Activated CD4-positive, alpha-beta T cell treated with anti-CD3 and anti-CD28 coated beads, Interleukin-2, amount 10 ng/mL, durations not matched to agents 24 days and 14 days (primary cell): Measurements from ENCODE around the gene AGBL1. TPM values are rescaled to one million over a fixed set of nuclear protein-coding genes. Genes with fewer than 3 reads are reported as not detected.

Source experiments
- DNase-seq: peaks from one replicate; pipeline ENCODE4 v3.0.0; 2022
- H3K27ac Mint-ChIP-seq: one replicate; pipeline ENCODE4 v1.8.0; 2022; ENCODE audit warnings: mild to moderate bottlenecking, mixed read lengths
- H3K27me3 Mint-ChIP-seq: one replicate; pipeline ENCODE4 v1.8.0; 2022; ENCODE audit warnings: mixed read lengths
- H3K36me3 Mint-ChIP-seq: one replicate; pipeline ENCODE4 v1.8.0; 2022; ENCODE audit warnings: low read depth, mild to moderate bottlenecking, mixed read lengths
- H3K4me1 Mint-ChIP-seq: one replicate; pipeline ENCODE4 v1.8.0; 2021; ENCODE audit warnings: mixed read lengths
- H3K4me3 Mint-ChIP-seq: one replicate; pipeline ENCODE4 v1.8.0; 2022; ENCODE audit warnings: mild to moderate bottlenecking, moderate library complexity, mixed read lengths
- H3K9me3 Mint-ChIP-seq: one replicate; pipeline ENCODE4 v1.8.0; 2021; ENCODE audit warnings: mixed read lengths
- intact Hi-C: fragments of 100-400 bp; cut with micrococcal nuclease; formaldehyde crosslinking; loops from one replicate; pipeline ENCODE4 v1.15.1; 2023
- total RNA-seq: library from RNA; stranded (reverse); gene quantifications from 2 replicates; pipeline ENCODE4 v1.2.3, GENCODE V29; 2022

AGBL1 gene
- total RNA-seq, 1 donor from 2014 or later, result not detected

- no peaks in the 10 kb centered on the region for H3K36me3 Mint-ChIP-seq
Observed at GRCh38 chr15:86701611-86701963, 621.9 kb downstream of the AGBL1 start.

GRCh38 chr15:86706813-86707212 lies 627.1 kb downstream of the AGBL1 start:
- peaks cover 4% of the 10 kb centered on the region for H3K9me3 Mint-ChIP-seq
- H3K4me3 Mint-ChIP-seq, result no peak overlapping the region
- peaks cover 2% of the 10 kb centered on the region for H3K4me1 Mint-ChIP-seq
- intact Hi-C loops, result no loop called here
- no peaks in the 10 kb centered on the region for H3K36me3 Mint-ChIP-seq
- no peak overlapping the region for H3K27ac Mint-ChIP-seq
- H3K27me3 Mint-ChIP-seq, result no peaks in the 10 kb centered on the region
- no peak for DNase-seq

More at GRCh38 chr15:86701611-86701963, 621.9 kb downstream of the AGBL1 start:
- intact Hi-C loops, result no loop called here
- Mint-ChIP-seq H3K9me3 (no peaks in the 10 kb centered on the region), H3K4me1 (no peaks in the 10 kb centered on the region), H3K27ac (no peak overlapping the region), H3K4me3 (no peak overlapping the region), H3K27me3 (peaks cover 2% of the 10 kb centered on the region)
- no peak for DNase-seq

- Mint-ChIP-seq H3K4me1 (peaks cover 2% of the 10 kb centered on the region), H3K27ac (no peak overlapping the region), H3K4me3 (no peak overlapping the region), H3K9me3 (peaks cover 4% of the 10 kb centered on the region), H3K36me3 (no peaks in the 10 kb centered on the region), H3K27me3 (no peaks in the 10 kb centered on the region)
- no peak for DNase-seq
- intact Hi-C loops, result no loop called here
Observed at GRCh38 chr15:86711476-86711875, 631.8 kb downstream of the AGBL1 start.

GRCh38 chr15:86714241-86714640 lies 634.6 kb downstream of the AGBL1 start:
- no peak overlapping the region for H3K4me3 Mint-ChIP-seq

GRCh38 chr15:86725628-86726027 lies 646.0 kb downstream of the AGBL1 start:
- DNase-seq, result no peak
- Mint-ChIP-seq H3K9me3 (no peaks in the 10 kb centered on the region), H3K4me3 (no peak overlapping the region), H3K4me1 (no peaks in the 10 kb centered on the region), H3K36me3 (no peaks in the 10 kb centered on the region), H3K27me3 (no peaks in the 10 kb centered on the region), H3K27ac (no peak overlapping the region)
- intact Hi-C loops, result no loop called here

More at GRCh38 chr15:86714241-86714640, 634.6 kb downstream of the AGBL1 start:
- Mint-ChIP-seq H3K4me1 (no peaks in the 10 kb centered on the region), H3K27me3 (no peaks in the 10 kb centered on the region), H3K36me3 (no peaks in the 10 kb centered on the region), H3K9me3 (peaks cover 4% of the 10 kb centered on the region), H3K27ac (no peak overlapping the region)
- no peak for DNase-seq
- intact Hi-C loops, result no loop called here

- Mint-ChIP-seq H3K27ac (no peak overlapping the region), H3K9me3 (no peaks in the 10 kb centered on the region), H3K36me3 (no peaks in the 10 kb centered on the region), H3K27me3 (no peaks in the 10 kb centered on the region), H3K4me1 (no peaks in the 10 kb centered on the region), H3K4me3 (no peak overlapping the region)
- intact Hi-C loops, result no loop called here
- DNase-seq, result no peak
Observed at GRCh38 chr15:86735247-86736040, 655.8 kb downstream of the AGBL1 start.

GRCh38 chr15:86741917-86742316 lies 662.2 kb downstream of the AGBL1 start:
- Mint-ChIP-seq H3K27ac (no peak overlapping the region), H3K36me3 (no peaks in the 10 kb centered on the region), H3K27me3 (no peaks in the 10 kb centered on the region), H3K4me1 (no peaks in the 10 kb centered on the region), H3K9me3 (no peaks in the 10 kb centered on the region), H3K4me3 (no peak overlapping the region)
- intact Hi-C loops, result loop anchor here (5.0 kb wide), 1 partner anchor 510 kb away; no protein-coding TSS in a partner anchor
- no peak for DNase-seq

GRCh38 chr15:86743283-86743903 lies 663.7 kb downstream of the AGBL1 start:
- Mint-ChIP-seq H3K27me3 (no peaks in the 10 kb centered on the region), H3K9me3 (peaks cover 3% of the 10 kb centered on the region), H3K4me1 (no peaks in the 10 kb centered on the region), H3K36me3 (no peaks in the 10 kb centered on the region), H3K4me3 (no peak overlapping the region), H3K27ac (no peak overlapping the region)
- intact Hi-C loops, result loop anchor here (1.0 to 5.0 kb wide), 2 partner anchors 119 to 511 kb away; no protein-coding TSS in a partner anchor
- peak; percentile 82 for DNase-seq

- no peak for DNase-seq
- intact Hi-C loops, result loop anchor here (5.0 kb wide), 1 partner anchor 512 kb away; no protein-coding TSS in a partner anchor
- H3K4me1 Mint-ChIP-seq, result no peaks in the 10 kb centered on the region
- H3K9me3 Mint-ChIP-seq, result peaks cover 7% of the 10 kb centered on the region
- H3K36me3 Mint-ChIP-seq, result no peaks in the 10 kb centered on the region
- no peak overlapping the region for H3K4me3 Mint-ChIP-seq
- H3K27me3 Mint-ChIP-seq, result no peaks in the 10 kb centered on the region
- no peak overlapping the region for H3K27ac Mint-ChIP-seq
Observed at GRCh38 chr15:86744198-86744780, 664.6 kb downstream of the AGBL1 start.

- H3K27ac Mint-ChIP-seq, result no peak overlapping the region
- DNase-seq, result no peak
- H3K9me3 Mint-ChIP-seq, result peaks cover 7% of the 10 kb centered on the region
- intact Hi-C loops, result no loop called here
- no peaks in the 10 kb centered on the region for H3K36me3 Mint-ChIP-seq
- no peak overlapping the region for H3K4me3 Mint-ChIP-seq
- H3K27me3 Mint-ChIP-seq, result peaks cover 3% of the 10 kb centered on the region
- H3K4me1 Mint-ChIP-seq, result no peaks in the 10 kb centered on the region
Observed at GRCh38 chr15:86751116-86751515, 671.4 kb downstream of the AGBL1 start.

- H3K27me3 Mint-ChIP-seq, result peaks cover 4% of the 10 kb centered on the region
- no peaks in the 10 kb centered on the region for H3K4me1 Mint-ChIP-seq
- DNase-seq, result no peak
- no peaks in the 10 kb centered on the region for H3K36me3 Mint-ChIP-seq
- no peaks in the 10 kb centered on the region for H3K9me3 Mint-ChIP-seq
- H3K27ac Mint-ChIP-seq, result no peak overlapping the region
- intact Hi-C loops, result no loop called here
- H3K4me3 Mint-ChIP-seq, result no peak overlapping the region
Observed at GRCh38 chr15:86754846-86755245, 675.2 kb downstream of the AGBL1 start.

GRCh38 chr15:86756688-86757087 lies 677.0 kb downstream of the AGBL1 start:
- H3K4me3 Mint-ChIP-seq, result no peak overlapping the region
- no peak overlapping the region for H3K27ac Mint-ChIP-seq
- H3K4me1 Mint-ChIP-seq, result no peaks in the 10 kb centered on the region
- H3K27me3 Mint-ChIP-seq, result peaks cover 4% of the 10 kb centered on the region
- H3K36me3 Mint-ChIP-seq, result no peaks in the 10 kb centered on the region
- intact Hi-C loops, result no loop called here
- no peaks in the 10 kb centered on the region for H3K9me3 Mint-ChIP-seq
- no peak for DNase-seq

GRCh38 chr15:86759800-86760523 lies 680.3 kb downstream of the AGBL1 start:
- Mint-ChIP-seq H3K9me3 (no peaks in the 10 kb centered on the region), H3K27ac (no peak overlapping the region), H3K36me3 (no peaks in the 10 kb centered on the region), H3K4me3 (no peak overlapping the region), H3K27me3 (peaks cover 7% of the 10 kb centered on the region), H3K4me1 (no peaks in the 10 kb centered on the region)
- intact Hi-C loops, result no loop called here
- DNase-seq, result no peak

GRCh38 chr15:86762874-86763273 lies 683.2 kb downstream of the AGBL1 start:
- Mint-ChIP-seq H3K27ac (no peak overlapping the region), H3K4me1 (no peaks in the 10 kb centered on the region), H3K36me3 (no peaks in the 10 kb centered on the region), H3K4me3 (no peak overlapping the region), H3K27me3 (peaks cover 3% of the 10 kb centered on the region), H3K9me3 (no peaks in the 10 kb centered on the region)
- DNase-seq, result no peak
- intact Hi-C loops, result no loop called here
